ENCODE results near the gene GRAP.

GRAP gene

DNA sequence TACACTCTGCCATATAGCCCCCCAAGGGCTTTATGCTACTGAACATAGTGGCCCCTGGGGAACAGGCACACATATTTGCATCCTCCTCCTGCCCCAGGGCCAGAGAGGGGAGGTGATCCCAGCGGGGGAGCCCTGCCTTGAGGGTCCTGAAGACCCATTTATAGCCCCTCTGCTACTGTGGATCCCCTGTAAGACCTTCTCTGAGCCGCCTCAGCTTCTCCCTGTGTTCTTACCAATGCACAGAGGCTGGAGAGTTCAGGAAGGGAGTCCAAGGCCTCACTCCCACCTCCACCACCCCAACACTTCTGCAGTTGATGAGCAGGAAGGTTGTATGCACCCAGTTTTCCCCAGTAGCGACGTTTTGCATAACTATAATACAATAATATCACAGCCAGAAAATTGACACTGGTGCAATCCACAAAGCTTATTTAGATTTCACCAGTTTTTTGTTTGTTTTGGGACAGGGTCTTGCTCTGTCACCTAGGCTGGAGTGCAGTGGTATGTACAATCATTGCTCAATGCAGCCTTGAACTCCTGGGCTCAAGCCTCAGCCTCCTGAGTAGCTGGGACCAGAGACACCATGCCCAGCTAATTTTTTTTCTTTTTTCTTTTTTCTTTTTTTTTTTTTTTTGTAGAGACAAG, 40.8 kb downstream of the GRAP start:
- no peaks in the 10 kb centered on the region for H3K4me1 ChIP-seq
- no peak for DNase-seq
- H3K27me3 ChIP-seq: no peaks in the 10 kb centered on the region
- TF ChIP-seq, protein P1, sequence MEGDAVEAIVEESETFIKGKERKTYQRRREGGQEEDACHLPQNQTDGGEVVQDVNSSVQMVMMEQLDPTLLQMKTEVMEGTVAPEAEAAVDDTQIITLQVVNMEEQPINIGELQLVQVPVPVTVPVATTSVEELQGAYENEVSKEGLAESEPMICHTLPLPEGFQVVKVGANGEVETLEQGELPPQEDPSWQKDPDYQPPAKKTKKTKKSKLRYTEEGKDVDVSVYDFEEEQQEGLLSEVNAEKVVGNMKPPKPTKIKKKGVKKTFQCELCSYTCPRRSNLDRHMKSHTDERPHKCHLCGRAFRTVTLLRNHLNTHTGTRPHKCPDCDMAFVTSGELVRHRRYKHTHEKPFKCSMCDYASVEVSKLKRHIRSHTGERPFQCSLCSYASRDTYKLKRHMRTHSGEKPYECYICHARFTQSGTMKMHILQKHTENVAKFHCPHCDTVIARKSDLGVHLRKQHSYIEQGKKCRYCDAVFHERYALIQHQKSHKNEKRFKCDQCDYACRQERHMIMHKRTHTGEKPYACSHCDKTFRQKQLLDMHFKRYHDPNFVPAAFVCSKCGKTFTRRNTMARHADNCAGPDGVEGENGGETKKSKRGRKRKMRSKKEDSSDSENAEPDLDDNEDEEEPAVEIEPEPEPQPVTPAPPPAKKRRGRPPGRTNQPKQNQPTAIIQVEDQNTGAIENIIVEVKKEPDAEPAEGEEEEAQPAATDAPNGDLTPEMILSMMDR (IDR thresholded peaks at IDR 0.05; ENCODE audit: low read depth, low read length): no peak
- no peaks in the 10 kb centered on the region for H3K36me3 ChIP-seq
- no peak overlapping the region for H3K4me3 ChIP-seq (ENCODE audit: low read depth, low read length)
- H3K9me3 ChIP-seq: no peaks in the 10 kb centered on the region

DNA sequence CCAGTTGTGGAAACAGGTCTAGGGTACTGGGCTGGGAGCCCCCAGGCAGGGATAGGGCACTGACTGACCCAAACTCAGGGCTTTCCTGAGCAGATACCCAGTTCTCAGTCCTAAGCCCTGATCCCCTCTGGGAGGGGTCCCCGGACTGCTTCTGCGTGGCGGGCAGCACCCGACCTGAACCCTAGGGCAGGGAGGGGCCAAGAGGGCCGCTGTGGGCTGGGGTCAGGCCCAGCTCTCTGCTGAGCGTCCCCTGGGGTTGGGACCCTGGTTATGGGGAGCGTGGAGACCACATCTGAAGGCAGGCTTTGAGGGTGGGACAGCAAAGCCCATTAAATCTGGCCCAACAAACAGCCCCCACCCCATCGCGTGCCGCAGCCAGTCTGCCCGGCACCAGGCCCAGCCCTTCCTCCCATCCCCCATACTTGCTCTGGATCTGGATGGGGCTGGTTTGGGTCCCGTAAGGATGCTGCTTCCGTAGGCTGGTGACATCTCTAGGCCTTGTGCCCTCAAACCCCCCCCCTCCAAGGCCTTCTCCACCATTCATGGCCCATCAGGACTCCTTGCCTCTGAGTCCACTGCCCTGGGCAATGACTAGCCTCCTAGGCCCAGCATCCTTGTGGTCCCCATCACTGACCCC, 41.5 kb downstream of the GRAP start:
- Histone ChIP-seq H3K4me1 (no peaks in the 10 kb centered on the region), H3K27me3 (no peaks in the 10 kb centered on the region), H3K9me3 (no peaks in the 10 kb centered on the region), H3K36me3 (no peaks in the 10 kb centered on the region), H3K4me3 (ENCODE audit: low read depth, low read length) (peak overlapping the region; percentile 29; the same call in 1 of the 2 replicates)
- DNase-seq: no peak
- TF ChIP-seq, protein P1 (IDR thresholded peaks at IDR 0.05; ENCODE audit: low read depth, low read length): no peak

DNA sequence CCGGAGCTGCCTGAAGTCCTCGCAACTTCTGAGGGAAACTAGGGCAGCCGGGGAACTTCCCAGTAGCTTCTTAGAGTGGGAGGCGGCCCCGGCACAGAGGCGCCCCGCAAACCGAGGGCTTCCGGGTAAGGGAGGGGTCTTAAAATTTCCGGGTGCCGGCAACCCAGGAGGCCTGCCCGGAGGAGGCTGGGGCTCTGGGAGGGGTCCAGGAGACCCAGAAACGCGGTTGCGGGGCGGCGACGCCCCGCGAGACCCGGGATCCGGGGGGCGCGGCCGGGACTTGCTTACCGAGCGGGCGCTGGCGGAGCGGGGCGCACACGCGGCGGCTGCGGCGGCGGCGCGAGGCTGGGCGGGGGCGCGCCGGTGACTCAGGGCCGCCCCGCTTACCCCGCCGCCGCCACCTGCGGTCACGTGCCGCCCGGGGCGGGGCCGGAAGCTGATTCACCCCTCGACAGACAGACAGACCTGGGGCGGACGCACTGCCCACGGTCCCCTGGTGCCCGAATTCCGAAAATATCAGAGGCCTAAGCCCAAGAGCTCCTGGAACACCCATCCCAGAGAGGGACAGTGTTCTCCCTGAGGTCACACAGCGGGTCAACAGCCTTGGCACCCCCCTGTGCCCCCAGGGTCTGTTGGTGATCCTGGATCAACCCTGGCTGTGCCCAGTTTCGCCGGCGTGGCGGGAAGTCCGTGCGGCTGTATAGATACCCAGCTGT, 42.2 kb downstream of the GRAP start, which contains the start of gene FAM83G:
Gene FAM83G (minus strand): TSS at position 344 of the 716 bp plus-strand sequence. CDS start 723 bp downstream, outside the sequence.
- DNase-seq: peak; percentile 30
- no peaks in the 10 kb centered on the region for H3K4me1 ChIP-seq
- H3K4me3 ChIP-seq (ENCODE audit: low read depth, low read length): peak within 1 kb of the TSS; percentile 41

DNA sequence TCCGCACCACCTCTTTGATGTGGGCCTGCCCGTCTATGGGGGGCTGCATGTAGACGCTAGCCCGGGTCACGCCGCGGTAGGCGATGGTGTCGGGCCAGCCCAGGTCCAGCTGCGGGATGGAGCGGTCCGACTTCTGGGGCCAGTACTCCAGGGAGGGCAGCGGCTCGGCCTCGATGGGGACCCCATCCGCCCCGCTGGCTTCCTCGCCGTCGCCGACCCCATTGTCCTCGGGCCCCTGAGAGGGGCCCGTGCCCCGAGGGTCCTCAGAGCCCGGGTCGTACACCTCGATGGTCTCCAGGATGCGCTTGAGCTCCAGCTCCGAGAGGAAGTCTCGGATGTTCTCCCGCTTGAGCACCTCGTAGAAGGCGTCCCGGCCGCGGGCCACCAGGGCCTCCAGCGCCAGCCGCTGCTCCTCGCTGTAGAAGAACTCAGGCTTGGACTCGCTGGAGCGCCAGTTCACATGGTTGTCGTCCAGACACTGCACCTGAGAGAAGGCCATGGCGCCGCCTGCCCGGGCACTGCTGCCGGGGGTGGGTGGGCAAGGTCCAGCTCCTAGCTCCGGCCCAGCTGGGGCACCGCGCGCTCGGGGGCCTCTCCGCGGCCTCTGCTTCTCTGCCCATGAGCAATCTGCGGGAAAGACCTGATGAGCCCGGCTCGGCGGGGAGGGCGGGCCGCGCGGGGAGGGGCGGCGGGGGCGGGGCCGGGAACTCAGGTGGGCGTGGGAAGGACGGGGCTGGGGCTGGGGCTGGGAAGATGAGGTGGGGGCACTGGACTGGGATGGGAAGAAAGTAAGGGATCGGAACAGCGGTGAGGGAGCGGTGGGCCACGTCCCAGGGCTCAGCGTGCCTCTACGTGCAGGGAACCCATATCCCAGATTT, 43.0 kb downstream of the GRAP start:
- no peaks in the 10 kb centered on the region for H3K27me3 ChIP-seq
- H3K36me3 ChIP-seq: no peaks in the 10 kb centered on the region
- TF ChIP-seq, protein P1 (IDR thresholded peaks at IDR 0.05; ENCODE audit: low read depth, low read length): no peak
- no peak overlapping the region; the same call in 1 of the 2 replicates for H3K4me3 ChIP-seq (ENCODE audit: low read depth, low read length)
- H3K9me3 ChIP-seq: no peaks in the 10 kb centered on the region
- DNase-seq: no peak
- no peaks in the 10 kb centered on the region for H3K4me1 ChIP-seq

More for the DNA sequence above, 42.2 kb downstream of the GRAP start, which contains the start of gene FAM83G:
- TF ChIP-seq, protein P1 (IDR thresholded peaks at IDR 0.05; ENCODE audit: low read depth, low read length): no peak
- H3K9me3 ChIP-seq: no peaks in the 10 kb centered on the region
- H3K27me3 ChIP-seq: no peaks in the 10 kb centered on the region
- no peaks in the 10 kb centered on the region for H3K36me3 ChIP-seq

DNA sequence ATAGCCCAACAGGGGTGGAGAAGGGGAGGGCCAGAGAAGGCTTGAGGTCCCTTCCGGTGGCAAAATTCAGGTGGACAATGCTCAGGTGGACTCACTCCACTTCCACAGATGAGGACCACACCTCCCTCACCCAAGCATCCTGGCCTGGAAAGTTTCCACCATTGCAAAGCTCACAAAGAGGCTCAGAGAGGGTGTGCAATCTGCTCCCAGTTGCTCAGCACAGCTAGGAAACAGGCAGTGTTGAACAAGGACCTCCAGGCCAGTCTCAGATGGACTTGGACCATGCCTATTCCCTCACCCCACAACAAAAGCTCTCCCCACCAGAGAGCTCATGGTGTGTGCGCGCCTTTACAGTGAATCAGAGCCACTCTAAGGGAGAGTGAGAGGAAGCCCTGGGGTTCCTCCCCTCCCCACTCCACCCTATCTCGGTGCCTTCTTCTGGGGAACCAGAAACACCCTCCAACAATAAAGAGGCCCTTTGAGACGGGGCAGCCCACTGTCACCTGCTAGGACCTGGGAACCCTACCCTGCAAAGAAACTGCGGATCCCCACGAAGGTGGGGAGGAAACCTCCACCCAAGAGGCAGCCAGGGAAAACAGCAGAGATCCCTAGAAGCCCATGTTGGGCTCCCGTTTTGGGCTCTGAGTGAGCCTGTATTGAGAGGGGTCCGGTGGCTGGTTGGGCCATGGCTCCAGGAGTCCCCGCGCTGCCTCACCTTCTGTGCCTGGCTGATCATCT, 43.8 kb downstream of the GRAP start:
- H3K4me1 ChIP-seq: no peaks in the 10 kb centered on the region
- TF ChIP-seq, protein P1 (IDR thresholded peaks at IDR 0.05; ENCODE audit: low read depth, low read length): no peak
- H3K9me3 ChIP-seq: no peaks in the 10 kb centered on the region
- no peaks in the 10 kb centered on the region for H3K27me3 ChIP-seq
- H3K36me3 ChIP-seq: no peaks in the 10 kb centered on the region
- no peak overlapping the region for H3K4me3 ChIP-seq (ENCODE audit: low read depth, low read length)
- no peak for DNase-seq
